Cardiac fibroblast (primary cell): ENCODE data around the gene MOV10.

Experiments
- DNase-seq, 2 donors: peaks; one replicate each; pipeline versions ENCODE4 v3.0.0 to v3.0.0-alpha.2; 2010; ENCODE audit warnings: low read depth in 2 of 2
- H3K4me3 ChIP-seq, 2 donors: replicated peaks in 1 of 2; 1 replicate in 1 of 2; 2 replicates in 1 of 2; pipeline ENCODE4 v1.5.1; 2011; ENCODE audit warnings: low read depth in 2 of 2, low read length in 2 of 2, mild to moderate bottlenecking in 2 of 2, moderate library complexity in 1 of 2
- CTCF ChIP-seq: IDR thresholded peaks from one replicate; pipeline ENCODE4 v1.5.1; 2011; ENCODE audit warnings: low read depth, mild to moderate bottlenecking, low read length, inconsistent platforms

Gene MOV10

GRCh38 chr1:112731451-112731850 is 57.0 kb downstream of the MOV10 start:
- TF ChIP-seq CTCF = no peak
- DNase-seq = no peak

GRCh38 chr1:112735752-112736151 is 61.3 kb downstream of the MOV10 start:
- peak; percentile 33 to 94 for DNase-seq
- no peak for TF ChIP-seq CTCF
- no peak overlapping the region for H3K4me3 ChIP-seq

More at GRCh38 chr1:112731451-112731850, 57.0 kb downstream of the MOV10 start:
- no peak overlapping the region for H3K4me3 ChIP-seq

- TF ChIP-seq CTCF = no peak
- no peak overlapping the region for H3K4me3 ChIP-seq
- no peak for DNase-seq
Measured at GRCh38 chr1:112737573-112737972, 63.1 kb downstream of the MOV10 start.

- H3K4me3 ChIP-seq = peak overlapping the region; percentile 22 to 37
- TF ChIP-seq CTCF = no peak
Measured at GRCh38 chr1:112743174-112744008, 68.9 kb downstream of the MOV10 start.

GRCh38 chr1:112744009-112744578 is 69.6 kb downstream of the MOV10 start:
- H3K4me3 ChIP-seq = peak overlapping the region; percentile 22 to 37
- TF ChIP-seq CTCF = peak; percentile 73
- peak; percentile 53 to 54 for DNase-seq

More at GRCh38 chr1:112743174-112744008, 68.9 kb downstream of the MOV10 start:
- peak in 1 of 2 donors; percentile 36 for DNase-seq

- H3K4me3 ChIP-seq = no peak overlapping the region
- DNase-seq = no peak
- no peak for TF ChIP-seq CTCF
Measured at GRCh38 chr1:112748396-112748795, 73.9 kb downstream of the MOV10 start.
